ENCODE results near the gene ZBTB20. TPM values are rescaled to one million over a fixed set of nuclear protein-coding genes. Genes with fewer than 3 reads are reported as not detected.

The ZBTB20 gene
- total RNA-seq, 1 donor: 32.9 TPM

DNA sequence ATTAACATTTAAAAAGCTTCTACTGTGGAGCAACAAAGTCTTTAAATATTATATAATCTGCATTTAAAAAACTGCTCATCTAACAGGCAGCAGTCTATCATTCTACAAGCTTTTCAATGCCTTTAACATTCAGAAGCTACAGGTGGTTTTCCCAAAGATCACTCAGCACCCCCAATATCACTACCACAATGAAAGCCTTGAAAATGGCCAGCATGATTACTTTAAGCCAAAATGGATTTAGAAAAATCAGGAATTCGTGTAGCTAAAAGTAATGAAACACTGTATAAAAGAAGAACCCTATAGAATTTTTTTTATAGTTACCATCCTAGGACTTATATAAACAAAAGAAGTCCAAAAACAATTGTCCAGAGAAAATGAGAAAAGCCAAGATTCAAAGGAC is 452.8 kb downstream of the ZBTB20 start:
- H4K20me1 ChIP-seq (ENCODE audit: insufficient read depth, low read length): no peaks in the 10 kb centered on the region
- H2AFZ ChIP-seq (ENCODE audit: low read length): no peak overlapping the region
- no peaks in the 10 kb centered on the region for H3K27me3 ChIP-seq (ENCODE audit: insufficient read depth, low read length)
- H3K36me3 ChIP-seq (ENCODE audit: insufficient read depth, low read length): no peaks in the 10 kb centered on the region
- H3K4me3 ChIP-seq (ENCODE audit: insufficient read depth, low read length): no peak overlapping the region
- TF ChIP-seq, protein P1, sequence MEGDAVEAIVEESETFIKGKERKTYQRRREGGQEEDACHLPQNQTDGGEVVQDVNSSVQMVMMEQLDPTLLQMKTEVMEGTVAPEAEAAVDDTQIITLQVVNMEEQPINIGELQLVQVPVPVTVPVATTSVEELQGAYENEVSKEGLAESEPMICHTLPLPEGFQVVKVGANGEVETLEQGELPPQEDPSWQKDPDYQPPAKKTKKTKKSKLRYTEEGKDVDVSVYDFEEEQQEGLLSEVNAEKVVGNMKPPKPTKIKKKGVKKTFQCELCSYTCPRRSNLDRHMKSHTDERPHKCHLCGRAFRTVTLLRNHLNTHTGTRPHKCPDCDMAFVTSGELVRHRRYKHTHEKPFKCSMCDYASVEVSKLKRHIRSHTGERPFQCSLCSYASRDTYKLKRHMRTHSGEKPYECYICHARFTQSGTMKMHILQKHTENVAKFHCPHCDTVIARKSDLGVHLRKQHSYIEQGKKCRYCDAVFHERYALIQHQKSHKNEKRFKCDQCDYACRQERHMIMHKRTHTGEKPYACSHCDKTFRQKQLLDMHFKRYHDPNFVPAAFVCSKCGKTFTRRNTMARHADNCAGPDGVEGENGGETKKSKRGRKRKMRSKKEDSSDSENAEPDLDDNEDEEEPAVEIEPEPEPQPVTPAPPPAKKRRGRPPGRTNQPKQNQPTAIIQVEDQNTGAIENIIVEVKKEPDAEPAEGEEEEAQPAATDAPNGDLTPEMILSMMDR (IDR thresholded peaks at IDR 0.05; ENCODE audit: extremely low read depth, low read depth, low read length): no peak
- no peaks in the 10 kb centered on the region for H3K4me1 ChIP-seq (ENCODE audit: insufficient read depth, low read length)
- no peak for DNase-seq (ENCODE audit: insufficient read length, low spot score, missing footprints)
- H3K9me3 ChIP-seq (ENCODE audit: low read depth, low read length): no peaks in the 10 kb centered on the region
- no peak overlapping the region for H3K27ac ChIP-seq (ENCODE audit: low read depth, low read length)
- H3K79me2 ChIP-seq (ENCODE audit: insufficient read depth, low read length): no peaks in the 10 kb centered on the region
- no peak overlapping the region for H3K4me2 ChIP-seq (ENCODE audit: insufficient read depth, low read length)

DNA sequence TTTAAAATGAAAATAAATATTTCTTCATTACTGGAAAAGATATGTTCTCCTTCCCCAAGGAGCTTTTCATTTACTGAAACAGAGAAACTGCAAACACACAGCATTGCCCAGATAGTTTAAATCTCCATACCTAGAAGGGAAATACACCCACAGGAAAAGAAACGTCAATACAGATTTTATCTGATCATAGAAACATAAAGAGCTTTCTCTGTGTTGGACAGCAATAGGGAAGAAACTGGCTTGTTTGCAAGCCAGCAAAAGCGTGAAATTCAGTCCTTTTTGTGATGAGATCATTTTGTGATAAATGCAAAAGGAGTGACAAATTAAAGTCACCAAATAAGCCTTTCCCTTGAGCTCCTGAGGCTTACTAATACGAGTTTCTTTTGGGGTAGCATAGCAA is 455.2 kb downstream of the ZBTB20 start:
- no peaks in the 10 kb centered on the region for H3K36me3 ChIP-seq (ENCODE audit: insufficient read depth, low read length)
- H3K79me2 ChIP-seq (ENCODE audit: insufficient read depth, low read length): no peaks in the 10 kb centered on the region
- H3K4me3 ChIP-seq (ENCODE audit: insufficient read depth, low read length): no peak overlapping the region
- no peaks in the 10 kb centered on the region for H3K27me3 ChIP-seq (ENCODE audit: insufficient read depth, low read length)
- no peak for DNase-seq (ENCODE audit: insufficient read length, low spot score, missing footprints)
- H3K4me2 ChIP-seq (ENCODE audit: insufficient read depth, low read length): no peak overlapping the region
- no peaks in the 10 kb centered on the region for H4K20me1 ChIP-seq (ENCODE audit: insufficient read depth, low read length)
- H3K27ac ChIP-seq (ENCODE audit: low read depth, low read length): no peak overlapping the region
- H3K9me3 ChIP-seq (ENCODE audit: low read depth, low read length): no peaks in the 10 kb centered on the region
- TF ChIP-seq, protein P1 (IDR thresholded peaks at IDR 0.05; ENCODE audit: extremely low read depth, low read depth, low read length): no peak
- H3K4me1 ChIP-seq (ENCODE audit: insufficient read depth, low read length): no peaks in the 10 kb centered on the region
- no peak overlapping the region for H2AFZ ChIP-seq (ENCODE audit: low read length)

DNA sequence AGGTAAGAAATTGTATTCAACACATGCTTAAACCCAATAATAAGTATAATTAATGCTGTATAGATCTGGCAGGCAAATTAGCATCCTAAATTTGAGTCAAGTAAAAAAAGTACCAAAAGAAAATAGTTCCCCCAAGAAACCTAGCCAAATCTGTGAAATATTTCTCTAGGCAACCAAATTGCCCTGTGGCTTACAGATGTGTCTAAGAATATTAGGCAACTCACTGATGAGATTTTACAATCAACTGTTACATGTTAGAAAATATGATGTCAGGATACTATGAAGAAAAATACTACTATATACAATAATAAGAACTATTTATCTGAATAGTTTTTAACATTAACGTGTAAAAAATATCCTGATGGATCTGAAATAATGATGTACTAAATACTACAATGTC is 456.2 kb downstream of the ZBTB20 start:
- no peaks in the 10 kb centered on the region for H4K20me1 ChIP-seq (ENCODE audit: insufficient read depth, low read length)
- no peaks in the 10 kb centered on the region for H3K4me1 ChIP-seq (ENCODE audit: insufficient read depth, low read length)
- H3K9me3 ChIP-seq (ENCODE audit: low read depth, low read length): no peaks in the 10 kb centered on the region
- no peaks in the 10 kb centered on the region for H3K27me3 ChIP-seq (ENCODE audit: insufficient read depth, low read length)
- no peak for DNase-seq (ENCODE audit: insufficient read length, low spot score, missing footprints)
- H3K4me3 ChIP-seq (ENCODE audit: insufficient read depth, low read length): no peak overlapping the region
- H3K79me2 ChIP-seq (ENCODE audit: insufficient read depth, low read length): no peaks in the 10 kb centered on the region
- no peaks in the 10 kb centered on the region for H3K36me3 ChIP-seq (ENCODE audit: insufficient read depth, low read length)
- H3K4me2 ChIP-seq (ENCODE audit: insufficient read depth, low read length): no peak overlapping the region
- no peak overlapping the region for H2AFZ ChIP-seq (ENCODE audit: low read length)
- TF ChIP-seq, protein P1 (IDR thresholded peaks at IDR 0.05; ENCODE audit: extremely low read depth, low read depth, low read length): no peak
- H3K27ac ChIP-seq (ENCODE audit: low read depth, low read length): no peak overlapping the region

DNA sequence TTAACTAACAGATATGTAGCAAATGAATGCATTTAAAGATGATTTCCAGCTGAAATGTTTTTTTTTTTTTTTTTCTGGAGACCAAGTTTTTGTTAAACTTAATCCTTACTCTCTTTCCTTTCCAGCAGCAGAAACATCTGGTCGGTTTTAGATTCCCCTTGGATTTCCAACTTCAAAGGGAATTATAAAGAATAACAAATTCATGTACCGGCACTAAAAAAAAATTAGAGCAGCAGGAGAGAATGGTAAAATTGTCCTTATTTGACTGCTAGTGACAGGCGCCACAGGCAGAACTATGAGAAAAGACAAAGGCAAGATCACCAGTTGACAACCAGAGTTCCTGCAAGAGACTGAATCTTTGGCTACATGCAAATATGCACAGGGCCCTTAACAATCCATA is 459.9 kb downstream of the ZBTB20 start:
- H3K4me2 ChIP-seq (ENCODE audit: insufficient read depth, low read length): no peak overlapping the region
- H3K27ac ChIP-seq (ENCODE audit: low read depth, low read length): no peak overlapping the region
- no peaks in the 10 kb centered on the region for H3K9me3 ChIP-seq (ENCODE audit: low read depth, low read length)
- TF ChIP-seq, protein P1 (IDR thresholded peaks at IDR 0.05; ENCODE audit: extremely low read depth, low read depth, low read length): no peak
- no peak overlapping the region for H3K4me3 ChIP-seq (ENCODE audit: insufficient read depth, low read length)
- no peaks in the 10 kb centered on the region for H3K79me2 ChIP-seq (ENCODE audit: insufficient read depth, low read length)
- DNase-seq (ENCODE audit: insufficient read length, low spot score, missing footprints): no peak
- H4K20me1 ChIP-seq (ENCODE audit: insufficient read depth, low read length): no peaks in the 10 kb centered on the region
- H2AFZ ChIP-seq (ENCODE audit: low read length): no peak overlapping the region
- no peaks in the 10 kb centered on the region for H3K27me3 ChIP-seq (ENCODE audit: insufficient read depth, low read length)
- no peaks in the 10 kb centered on the region for H3K36me3 ChIP-seq (ENCODE audit: insufficient read depth, low read length)
- H3K4me1 ChIP-seq (ENCODE audit: insufficient read depth, low read length): no peaks in the 10 kb centered on the region
